ENCODE measurements around the gene BRD1. TPM values are rescaled to one million over a fixed set of nuclear protein-coding genes. Genes with fewer than 3 reads are reported as not detected.
"Not testable (repeated sequence)": the region's sequence is repeated elsewhere in the genome, so short reads cannot be mapped to it uniquely, and the experiment has no call there.

BRD1 gene
- total and polyA plus RNA-seq, 2 experiments from 2014 or later: 25.0 to 25.9 TPM

DNA sequence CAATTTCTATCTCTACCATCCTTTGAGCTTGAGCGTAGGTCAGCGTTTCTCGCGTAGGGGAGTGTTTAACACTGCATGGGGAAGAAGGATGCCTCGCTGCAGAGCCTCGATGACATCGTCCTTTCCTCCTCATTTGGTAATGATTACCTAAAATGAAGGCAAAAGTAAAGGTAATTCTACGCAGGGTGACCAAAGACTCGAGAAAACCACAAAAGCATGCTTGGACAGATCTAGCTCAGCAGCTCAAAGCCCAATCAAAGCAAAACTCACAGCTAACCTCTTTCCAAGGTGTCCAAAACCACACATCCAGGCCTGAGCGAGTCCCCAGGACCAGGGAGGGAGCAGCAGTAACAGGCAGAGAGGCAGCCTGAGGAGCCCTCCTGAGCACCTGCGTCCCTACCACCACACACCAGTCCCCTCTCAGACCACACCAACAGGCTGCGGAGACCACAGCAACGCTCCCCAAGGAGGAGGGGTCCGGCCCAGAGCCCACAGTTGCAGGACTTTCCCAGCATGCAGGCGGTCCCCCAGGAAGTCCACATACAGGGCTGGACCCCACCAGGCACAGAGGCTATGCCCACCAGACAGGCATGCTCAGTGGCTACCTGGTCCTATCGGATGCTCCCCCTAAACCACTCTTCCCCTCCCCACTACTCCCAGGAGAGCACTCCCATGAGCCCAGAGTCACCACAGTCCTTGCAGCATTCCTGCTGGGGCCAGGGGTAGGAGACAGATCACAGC lies 3.3 kb downstream of the BRD1 start:
- WGBS (ENCODE audit: low lambda C conversion rate, missing lambda C conversion rate): 89% methylated on average over 16 of the region's 16 CpGs
- no peaks in the 10 kb centered on the region for H3K9me3 ChIP-seq (ENCODE audit: low read depth)
- no peaks in the 10 kb centered on the region for H3K9me2 ChIP-seq (replicated peaks; ENCODE audit: insufficient read depth)
- no peaks in the 10 kb centered on the region for H3K36me3 ChIP-seq (replicated peaks; ENCODE audit: insufficient read depth, low read depth)
- peak overlapping the region; percentile 100 for H3K4me2 ChIP-seq
- peaks cover 76% of the 10 kb centered on the region for H4K20me1 ChIP-seq (ENCODE audit: insufficient read depth, poor library complexity, severe bottlenecking)
- TF ChIP-seq EZH2 (IDR thresholded peaks at IDR 0.05; ENCODE audit: borderline replicate concordance) (no peak), EZH2phosphoT487 (IDR thresholded peaks at IDR 0.05; ENCODE audit: low read depth, severe bottlenecking, unreplicated experiment) (no peak), CTCF (IDR thresholded peaks at IDR 0.05; ENCODE audit: poor library complexity) (no peak)
- peaks cover 22% of the 10 kb centered on the region for H3K4me1 ChIP-seq (ENCODE audit: insufficient read depth)
- no peak overlapping the region for H3K27ac ChIP-seq
- H3K4me3 ChIP-seq: no peak overlapping the region
- no peaks in the 10 kb centered on the region for H3K27me3 ChIP-seq
- no peak for DNase-seq (ENCODE audit: low spot score)
- H3K79me2 ChIP-seq: peaks cover 81% of the 10 kb centered on the region
- no peak overlapping the region for H2AFZ ChIP-seq

DNA sequence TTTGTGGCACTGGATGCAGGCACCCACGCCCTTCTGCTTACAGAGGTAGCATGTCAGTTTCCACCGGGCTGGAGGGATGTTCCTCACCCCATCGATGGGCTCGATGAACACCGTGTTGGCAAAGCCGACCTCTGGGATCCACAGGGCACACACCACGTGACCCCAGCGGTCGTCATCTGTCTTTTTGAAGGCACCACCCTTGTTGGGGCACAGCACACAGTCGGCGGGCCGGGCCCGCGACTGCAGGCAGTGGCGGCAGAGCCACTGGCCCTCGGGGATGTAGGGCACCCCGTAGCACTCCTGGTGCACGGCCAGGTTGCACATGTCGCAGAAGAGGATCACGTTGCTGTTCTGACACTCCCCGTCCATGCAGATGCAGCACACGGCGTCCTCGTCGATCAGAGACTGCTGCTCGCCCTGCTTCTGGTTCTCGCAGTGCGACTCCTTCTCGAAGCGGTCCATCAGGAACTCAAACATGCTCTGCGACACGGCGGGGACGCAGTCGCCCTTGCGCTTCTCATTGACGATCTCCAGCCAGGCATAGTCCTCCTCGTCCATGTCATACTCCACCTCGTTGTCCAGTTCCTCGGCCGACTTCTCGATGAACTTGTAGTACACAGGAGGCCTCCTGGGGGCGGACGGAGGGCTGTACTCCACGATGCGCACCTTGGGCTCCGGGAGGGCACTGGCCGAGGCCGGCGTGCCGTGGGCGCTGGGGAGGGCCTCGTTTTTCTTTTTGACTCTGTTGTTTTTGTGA lies 4.2 kb downstream of the BRD1 start:
- TF ChIP-seq CTCF (IDR thresholded peaks at IDR 0.05; ENCODE audit: poor library complexity): no peak
- TF ChIP-seq EZH2 (IDR thresholded peaks at IDR 0.05; ENCODE audit: borderline replicate concordance): no peak
- no peak for TF ChIP-seq EZH2phosphoT487 (IDR thresholded peaks at IDR 0.05; ENCODE audit: low read depth, severe bottlenecking, unreplicated experiment)
- Histone ChIP-seq H3K9me2 (replicated peaks; ENCODE audit: insufficient read depth) (no peaks in the 10 kb centered on the region), H3K36me3 (replicated peaks; ENCODE audit: insufficient read depth, low read depth) (no peaks in the 10 kb centered on the region), H3K4me3 (no peak overlapping the region), H3K4me1 (ENCODE audit: insufficient read depth) (peaks cover 22% of the 10 kb centered on the region), H3K27me3 (no peaks in the 10 kb centered on the region), H3K4me2 (no peak overlapping the region), H3K9me3 (ENCODE audit: low read depth) (no peaks in the 10 kb centered on the region), H4K20me1 (ENCODE audit: insufficient read depth, poor library complexity, severe bottlenecking) (peaks cover 85% of the 10 kb centered on the region), H2AFZ (no peak overlapping the region), H3K79me2 (peaks cover 89% of the 10 kb centered on the region), H3K27ac (no peak overlapping the region)
- DNase-seq (ENCODE audit: low spot score): no peak
- WGBS (ENCODE audit: low lambda C conversion rate, missing lambda C conversion rate): 95% methylated on average over 53 of the region's 53 CpGs

- peaks cover 22% of the 10 kb centered on the region for H3K4me1 ChIP-seq (ENCODE audit: insufficient read depth)
- H3K9me2 ChIP-seq (replicated peaks; ENCODE audit: insufficient read depth): not testable (repeated sequence)
These were observed 5.9 kb downstream of the BRD1 start for GRCh38 chr22:49821741-49822140.

DNA sequence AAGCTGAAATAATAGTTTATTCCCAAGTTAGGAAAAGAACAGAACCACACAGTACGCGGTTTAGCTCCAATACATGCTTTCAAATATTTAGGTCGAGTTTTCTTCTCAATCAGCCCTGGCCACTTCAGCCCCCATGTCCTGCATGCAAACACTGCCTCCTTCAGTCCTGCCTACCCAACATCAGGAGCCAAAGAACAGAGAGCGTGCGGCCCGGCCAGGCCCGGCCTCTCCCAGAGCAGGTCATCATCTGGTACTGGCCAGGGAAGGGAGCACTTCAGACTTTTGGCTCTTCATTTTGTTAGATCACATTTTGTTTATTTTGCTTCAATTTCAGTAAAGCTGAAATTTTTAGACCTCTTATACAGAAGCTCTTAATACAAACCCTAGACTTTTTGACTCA lies 6.7 kb downstream of the BRD1 start:
- Histone ChIP-seq H3K27ac (no peak overlapping the region), H2AFZ (no peak overlapping the region), H3K4me2 (no peak overlapping the region), H3K9me2 (replicated peaks; ENCODE audit: insufficient read depth) (no peaks in the 10 kb centered on the region), H4K20me1 (ENCODE audit: insufficient read depth, poor library complexity, severe bottlenecking) (peaks cover 100% of the 10 kb centered on the region), H3K27me3 (no peaks in the 10 kb centered on the region), H3K4me3 (no peak overlapping the region), H3K4me1 (ENCODE audit: insufficient read depth) (peaks cover 20% of the 10 kb centered on the region), H3K79me2 (peaks cover 100% of the 10 kb centered on the region), H3K9me3 (ENCODE audit: low read depth) (no peaks in the 10 kb centered on the region), H3K36me3 (replicated peaks; ENCODE audit: insufficient read depth, low read depth) (no peaks in the 10 kb centered on the region)
- TF ChIP-seq EZH2phosphoT487 (IDR thresholded peaks at IDR 0.05; ENCODE audit: low read depth, severe bottlenecking, unreplicated experiment) (no peak), EZH2 (IDR thresholded peaks at IDR 0.05; ENCODE audit: borderline replicate concordance) (no peak), CTCF (IDR thresholded peaks at IDR 0.05; ENCODE audit: poor library complexity) (no peak)
- 95% methylated on average over 7 of the region's 7 CpGs for WGBS (ENCODE audit: low lambda C conversion rate, missing lambda C conversion rate)
- no peak for DNase-seq (ENCODE audit: low spot score)

More at GRCh38 chr22:49821741-49822140, 5.9 kb downstream of the BRD1 start:
- peaks cover 100% of the 10 kb centered on the region for H3K79me2 ChIP-seq
- H3K27ac ChIP-seq; H3K4me2 ChIP-seq; H2AFZ ChIP-seq; H3K4me3 ChIP-seq; H3K9me3 ChIP-seq (ENCODE audit: low read depth); H3K27me3 ChIP-seq; DNase-seq (ENCODE audit: low spot score); H3K36me3 ChIP-seq (replicated peaks; ENCODE audit: insufficient read depth, low read depth): not testable (repeated sequence)
- peaks cover 100% of the 10 kb centered on the region for H4K20me1 ChIP-seq (ENCODE audit: insufficient read depth, poor library complexity, severe bottlenecking)
- 94% methylated on average over 11 of the region's 11 CpGs for WGBS (ENCODE audit: low lambda C conversion rate, missing lambda C conversion rate)
